Breast epithelium (tissue), 4 donors: ENCODE results near the gene ESYT2. TPM values are rescaled to one million over a fixed set of nuclear protein-coding genes. Genes with fewer than 3 reads are reported as not detected.

Source experiments
- DNase-seq, 2 donors: peaks; one replicate each; pipeline ENCODE4 v3.0.0-alpha.2; 2019; ENCODE audit warnings: low spot score in 2 of 2
- H3K27ac ChIP-seq, 2 donors: fragments of 200-600 bp; sonication (generic) in 1 of 2; one replicate each; pipeline ENCODE4 v1.5.1; 2016 to 2019; ENCODE audit warnings: mild to moderate bottlenecking in 1 of 2
- H3K27me3 ChIP-seq, 2 donors: fragments of 200-600 bp; sonication (generic) in 1 of 2; one replicate each; pipeline versions ENCODE4 v1.5.1 to v1.6.0; 2017 to 2019; ENCODE audit warnings: control low read depth in 1 of 2, mild to moderate bottlenecking in 1 of 2
- H3K36me3 ChIP-seq: fragments of 200-600 bp; one replicate; pipeline ENCODE4 v1.5.1; 2019
- H3K4me1 ChIP-seq, 2 donors: fragments of 200-600 bp; sonication (generic); one replicate each; pipeline ENCODE4 v1.5.1; 2016 to 2019; ENCODE audit warnings: control low read depth in 1 of 2
- H3K4me3 ChIP-seq, 3 donors: fragments of 200-600 bp; sonication (generic); 1 replicate in 2 of 3; 2 replicates in 1 of 3; pipeline ENCODE4 v1.5.1; 2016 to 2019; ENCODE audit warnings: mild to moderate bottlenecking in 3 of 3, moderate library complexity in 2 of 3
- H3K9me3 ChIP-seq, 2 donors: fragments of 200-600 bp; sonication (generic) in 1 of 2; one replicate each; pipeline ENCODE4 v1.5.1; 2016 to 2019; ENCODE audit warnings: control low read depth in 1 of 2
- POLR2A ChIP-seq: fragments of 450-650 bp; IDR thresholded peaks from one replicate; pipeline ENCODE4 v1.6.1; 2016; ENCODE audit warnings: antibody characterized with exemption, mild to moderate bottlenecking, moderate library complexity
- POLR2AphosphoS5 ChIP-seq, 3 donors: sonication (generic); formaldehyde crosslinking; IDR thresholded peaks; one replicate each; pipeline ENCODE4 v1.6.1; 2017; ENCODE audit warnings: antibody characterized with exemption in 3 of 3
- intact Hi-C: fragments of 100-400 bp; cut with DNase I; formaldehyde crosslinking; loops from one replicate; pipeline ENCODE4 v1.15.1; 2023; ENCODE audit warnings: low total_unique reads
- total RNA-seq, 3 donors: library from RNA; depleted of rRNA; stranded (reverse); fragments of >200 nt; gene quantifications; one replicate each; pipeline ENCODE4 v1.1.0, GENCODE V29; 2016
- TF ChIP-seq, protein P1 (sequence below), 3 donors: fragments of 450-650 bp; IDR thresholded peaks; one replicate each; pipeline ENCODE4 v1.5.1; 2016 to 2017; ENCODE audit warnings: antibody characterized with exemption in 3 of 3, mild to moderate bottlenecking in 3 of 3, moderate library complexity in 3 of 3

The ESYT2 gene
- total RNA-seq, 3 donors from 2014 or later: 97.3 to 155 (median 115) TPM

DNA sequence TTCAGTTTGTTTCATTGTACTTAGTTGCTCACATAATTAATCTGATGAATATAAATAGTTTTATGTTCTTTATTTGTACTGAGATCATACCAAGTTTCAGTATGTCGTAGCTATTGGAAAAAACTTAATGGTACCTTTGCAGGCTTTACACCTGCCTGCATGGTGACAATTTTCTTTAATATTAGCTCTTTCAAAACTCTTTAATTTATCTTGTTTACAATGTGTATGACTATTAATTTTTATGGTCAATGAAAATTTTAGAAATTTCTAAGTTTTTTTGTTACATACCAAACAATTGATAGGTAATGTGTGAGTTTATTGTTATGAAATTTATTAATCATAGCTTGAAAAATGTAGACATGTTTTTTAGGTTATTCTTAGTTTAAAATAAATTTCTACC lies 31.1 kb upstream of the ESYT2 start:
- Histone ChIP-seq H3K4me1 (peaks cover 3 to 4% of the 10 kb centered on the region in 2 donors), H3K9me3 (no peaks in the 10 kb centered on the region), H3K27ac (no peak overlapping the region), H3K4me3 (no peak overlapping the region), H3K36me3 (no peaks in the 10 kb centered on the region), H3K27me3 (no peaks in the 10 kb centered on the region)
- intact Hi-C loops: no loop called here
- TF ChIP-seq POLR2A: no peak
- no peak for TF ChIP-seq POLR2AphosphoS5 (IDR thresholded peaks at IDR 0.05)
- TF ChIP-seq, protein P1, sequence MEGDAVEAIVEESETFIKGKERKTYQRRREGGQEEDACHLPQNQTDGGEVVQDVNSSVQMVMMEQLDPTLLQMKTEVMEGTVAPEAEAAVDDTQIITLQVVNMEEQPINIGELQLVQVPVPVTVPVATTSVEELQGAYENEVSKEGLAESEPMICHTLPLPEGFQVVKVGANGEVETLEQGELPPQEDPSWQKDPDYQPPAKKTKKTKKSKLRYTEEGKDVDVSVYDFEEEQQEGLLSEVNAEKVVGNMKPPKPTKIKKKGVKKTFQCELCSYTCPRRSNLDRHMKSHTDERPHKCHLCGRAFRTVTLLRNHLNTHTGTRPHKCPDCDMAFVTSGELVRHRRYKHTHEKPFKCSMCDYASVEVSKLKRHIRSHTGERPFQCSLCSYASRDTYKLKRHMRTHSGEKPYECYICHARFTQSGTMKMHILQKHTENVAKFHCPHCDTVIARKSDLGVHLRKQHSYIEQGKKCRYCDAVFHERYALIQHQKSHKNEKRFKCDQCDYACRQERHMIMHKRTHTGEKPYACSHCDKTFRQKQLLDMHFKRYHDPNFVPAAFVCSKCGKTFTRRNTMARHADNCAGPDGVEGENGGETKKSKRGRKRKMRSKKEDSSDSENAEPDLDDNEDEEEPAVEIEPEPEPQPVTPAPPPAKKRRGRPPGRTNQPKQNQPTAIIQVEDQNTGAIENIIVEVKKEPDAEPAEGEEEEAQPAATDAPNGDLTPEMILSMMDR (IDR thresholded peaks at IDR 0.05): no peak
- DNase-seq: no peak

GRCh38 chr7:158858592-158859503 lies 29.5 kb upstream of the ESYT2 start:
- TF ChIP-seq, protein P1 (IDR thresholded peaks at IDR 0.05): no peak
- TF ChIP-seq POLR2A (no peak), POLR2AphosphoS5 (IDR thresholded peaks at IDR 0.05) (no peak)
- H3K36me3 ChIP-seq: no peaks in the 10 kb centered on the region
- H3K4me3 ChIP-seq: no peak overlapping the region
- intact Hi-C loops: no loop called here
- no peaks in the 10 kb centered on the region for H3K27me3 ChIP-seq
- H3K9me3 ChIP-seq: no peaks in the 10 kb centered on the region
- H3K4me1 ChIP-seq: no peaks in the 10 kb centered on the region
- peak overlapping the region; percentile 13 to 33 for H3K27ac ChIP-seq
- no peak for DNase-seq

DNA sequence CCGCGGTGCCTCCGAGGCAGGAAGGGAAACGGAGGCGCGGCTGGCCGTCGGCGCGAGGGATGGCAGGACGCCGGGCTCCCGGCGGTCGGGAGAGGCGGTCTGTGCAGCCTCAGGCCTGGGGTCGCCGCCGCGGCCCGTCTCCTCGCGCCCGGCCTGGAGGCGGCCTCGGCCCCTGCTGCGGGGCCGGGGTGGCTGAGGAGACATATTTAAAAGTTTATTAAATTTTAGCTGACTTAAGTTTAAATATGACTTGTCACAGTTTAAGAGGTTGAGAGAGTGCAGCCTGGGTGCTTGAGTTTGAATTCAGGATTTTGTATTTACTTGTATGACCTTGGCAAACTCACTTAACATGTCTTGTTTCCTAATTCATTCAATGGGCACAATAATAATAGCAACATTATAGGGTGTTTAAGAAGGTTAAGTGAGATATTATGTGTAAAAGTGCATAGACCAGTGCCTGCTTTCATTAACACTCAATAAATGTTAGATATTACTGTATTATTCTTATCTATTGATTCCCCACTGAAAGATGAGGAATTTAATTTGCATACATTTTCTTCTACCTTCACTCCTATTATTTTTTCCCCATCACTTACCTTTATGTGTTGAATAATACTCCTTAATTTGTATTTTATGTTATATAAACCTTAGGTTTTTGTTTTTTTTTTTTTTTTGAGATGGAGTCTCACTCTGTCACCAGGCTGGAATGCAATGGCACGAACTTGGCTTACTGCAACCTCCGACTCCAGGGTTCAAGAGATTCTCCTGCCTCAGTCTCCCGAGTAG lies 27.8 kb upstream of the ESYT2 start:
- Histone ChIP-seq H3K36me3 (no peaks in the 10 kb centered on the region), H3K9me3 (no peaks in the 10 kb centered on the region), H3K4me1 (no peaks in the 10 kb centered on the region), H3K27me3 (no peaks in the 10 kb centered on the region), H3K27ac (peak overlapping the region; percentile 87 to 92), H3K4me3 (peak overlapping the region; percentile 85 to 93 (median 88))
- intact Hi-C loops: no loop called here
- DNase-seq: no peak
- no peak for TF ChIP-seq POLR2A
- no peak for TF ChIP-seq POLR2AphosphoS5 (IDR thresholded peaks at IDR 0.05)
- TF ChIP-seq, protein P1 (IDR thresholded peaks at IDR 0.05): no peak

GRCh38 chr7:158854681-158855081 lies 25.4 kb upstream of the ESYT2 start:
- no peak for TF ChIP-seq POLR2A
- TF ChIP-seq, protein P1 (IDR thresholded peaks at IDR 0.05): no peak
- TF ChIP-seq POLR2AphosphoS5 (IDR thresholded peaks at IDR 0.05): no peak
- DNase-seq: no peak
- Histone ChIP-seq H3K4me3 (no peak overlapping the region), H3K27ac (no peak overlapping the region), H3K4me1 (no peaks in the 10 kb centered on the region), H3K27me3 (no peaks in the 10 kb centered on the region), H3K9me3 (no peaks in the 10 kb centered on the region), H3K36me3 (no peaks in the 10 kb centered on the region)
- intact Hi-C loops: no loop called here
